H1 (cell line): ENCODE results near the gene POP5. TPM values are rescaled to one million over a fixed set of nuclear protein-coding genes. Genes with fewer than 3 reads are reported as not detected.

Source experiments
- CTCF ChIA-PET: fragments of 300-600 bp; sonication (Branson Sonifier 250); formaldehyde crosslinking; loops from one replicate; lab custom pipeline; 2021; ENCODE audit not compliant: partially characterized antibody; lab: Charles Lee
- POLR2A ChIA-PET: fragments of 300-600 bp; sonication (Branson Sonifier 250); formaldehyde crosslinking; loops from one replicate; lab custom pipeline; 2021; ENCODE audit warnings: inconsistent platforms; ENCODE audit not compliant: partially characterized antibody; lab: Charles Lee
- DNase-seq, 2 experiments: peaks; one replicate each; pipeline versions ENCODE4 v3.0.0 to v3.0.0-alpha.2; 2010 to 2022; ENCODE audit warnings: low spot score in 2 of 2, low read depth in 1 of 2, mixed read lengths in 1 of 2
- FAIRE-seq: peaks from 2 replicates; lab custom pipeline; 2011; peaks lifted over from hg19 to GRCh38; lab: Jason Lieb, UNC
- H2AFZ ChIP-seq: 2 replicates; pipeline ENCODE4 v1.8.1; 2012; ENCODE audit warnings: low read length, inconsistent platforms
- H2AK5ac ChIP-seq: 2 replicates; pipeline ENCODE4 v1.6.1; 2013; ENCODE audit warnings: low read depth, low read length
- H2BK120ac ChIP-seq: replicated peaks from 2 replicates; pipeline ENCODE3; 2013; ENCODE audit warnings: low read depth, low read length, inconsistent platforms
- H2BK12ac ChIP-seq: 2 replicates; pipeline ENCODE4 v1.6.1; 2013; ENCODE audit warnings: low read depth, low read length
- H2BK15ac ChIP-seq: 2 replicates; pipeline ENCODE4 v1.6.1; 2013; ENCODE audit warnings: low read length
- H2BK20ac ChIP-seq: 2 replicates; pipeline ENCODE4 v1.6.1; 2013; ENCODE audit warnings: low read length
- H2BK5ac ChIP-seq: 2 replicates; pipeline ENCODE4 v1.6.1; 2013; ENCODE audit warnings: low read depth, low read length
- H3K14ac ChIP-seq: 2 replicates; pipeline ENCODE4 v1.6.1; 2013; ENCODE audit warnings: inconsistent platforms; ENCODE audit not compliant: insufficient read length
- H3K18ac ChIP-seq: 2 replicates; pipeline ENCODE4 v1.6.1; 2013; ENCODE audit warnings: low read length; ENCODE audit errors: extremely low read depth
- H3K23ac ChIP-seq: 2 replicates; pipeline ENCODE4 v1.6.1; 2013; ENCODE audit warnings: inconsistent platforms; ENCODE audit not compliant: insufficient read length
- H3K23me2 ChIP-seq: 2 replicates; pipeline ENCODE4 v1.6.1; 2013; ENCODE audit warnings: low read depth, low read length
- H3K27ac ChIP-seq: 2 replicates; pipeline ENCODE4 v1.6.1; 2011; ENCODE audit warnings: low read depth, low read length, inconsistent platforms
- H3K27me3 ChIP-seq, 4 experiments: replicated peaks in 1 of 4; 1 replicate in 1 of 4; 2 replicates in 3 of 4; pipeline versions ENCODE4 v1.6.1 to v1.8.1; 2011 to 2013; ENCODE audit warnings: low read length in 3 of 4, mild to moderate bottlenecking in 3 of 4, inconsistent platforms in 2 of 4, mixed read lengths in 2 of 4, moderate library complexity in 1 of 4; ENCODE audit not compliant: control insufficient read depth in 3 of 4, insufficient read depth in 3 of 4; ENCODE audit errors: extremely low read depth in 1 of 4
- H3K36me3 ChIP-seq, 4 experiments: 2 replicates each; pipeline versions ENCODE4 v1.6.1 to v1.8.1; 2011 to 2013; ENCODE audit warnings: mild to moderate bottlenecking in 4 of 4, low read length in 3 of 4, moderate library complexity in 2 of 4, control low read depth in 1 of 4, inconsistent platforms in 1 of 4; ENCODE audit not compliant: insufficient read depth in 4 of 4, control insufficient read depth in 2 of 4
- H3K4ac ChIP-seq: replicated peaks from 2 replicates; pipeline ENCODE3; 2013; ENCODE audit warnings: low read length, low read depth, mixed read lengths, inconsistent platforms; ENCODE audit not compliant: insufficient read length
- H3K4me1 ChIP-seq, 4 experiments: replicated peaks in 1 of 4; 1 replicate in 1 of 4; 2 replicates in 3 of 4; pipeline versions ENCODE4 v1.6.1 to v1.8.1; 2011 to 2013; ENCODE audit warnings: low read length in 3 of 4, inconsistent platforms in 2 of 4, mixed read lengths in 1 of 4; ENCODE audit not compliant: insufficient read depth in 4 of 4, control insufficient read depth in 3 of 4
- H3K4me2 ChIP-seq, 2 experiments: 2 replicates each; pipeline versions ENCODE4 v1.6.1 to v1.8.1; 2011 to 2013; ENCODE audit warnings: low read depth in 2 of 2, low read length in 2 of 2, control low read depth in 1 of 2, inconsistent platforms in 1 of 2, mild to moderate bottlenecking in 1 of 2; ENCODE audit not compliant: insufficient read depth in 1 of 2
- H3K4me3 ChIP-seq, 4 experiments: fragments of 200-600, 300-600 bp in 1 of 4; sonication (generic), shearing (Covaris generic), sonication (Bioruptor Twin) in 1 of 4; 2 replicates each; pipeline versions ENCODE4 v1.5.1 to v1.8.1; 2011 to 2016; ENCODE audit warnings: low read length in 4 of 4, low read depth in 3 of 4, control low read depth in 2 of 4, inconsistent platforms in 2 of 4, mild to moderate bottlenecking in 2 of 4, mixed read lengths in 1 of 4, moderate library complexity in 1 of 4; ENCODE audit not compliant: insufficient read depth in 2 of 4; ENCODE audit errors: extremely low read depth in 1 of 4
- H3K56ac ChIP-seq: replicated peaks from 2 replicates; pipeline ENCODE3; 2013; ENCODE audit warnings: low read depth, mild to moderate bottlenecking, mixed read lengths, low read length, inconsistent platforms; ENCODE audit not compliant: insufficient read length
- H3K79me1 ChIP-seq: 2 replicates; pipeline ENCODE4 v1.6.1; 2013; ENCODE audit warnings: low read depth, low read length, control low read depth
- H3K79me2 ChIP-seq, 2 experiments: 2 replicates each; pipeline versions ENCODE4 v1.6.1 to v1.8.1; 2012 to 2013; ENCODE audit warnings: low read length in 2 of 2, mild to moderate bottlenecking in 2 of 2, inconsistent platforms in 1 of 2; ENCODE audit not compliant: insufficient read depth in 2 of 2, control insufficient read depth in 1 of 2
- H3K9ac ChIP-seq, 4 experiments: replicated peaks in 1 of 4; 1 replicate in 1 of 4; 2 replicates in 3 of 4; pipeline versions ENCODE4 v1.6.1 to v1.8.1; 2011 to 2013; ENCODE audit warnings: low read depth in 3 of 4, low read length in 3 of 4, control low read depth in 2 of 4, mild to moderate bottlenecking in 2 of 4, moderate library complexity in 2 of 4, inconsistent platforms in 1 of 4; ENCODE audit errors: extremely low read depth in 1 of 4
- H3K9me3 ChIP-seq, 2 experiments: 2 replicates each; pipeline versions ENCODE4 v1.6.1 to v1.8.1; 2012 to 2013; ENCODE audit warnings: mild to moderate bottlenecking in 2 of 2, moderate library complexity in 2 of 2, control low read depth in 1 of 2, inconsistent platforms in 1 of 2, low read depth in 1 of 2, low read length in 1 of 2, mixed read lengths in 1 of 2; ENCODE audit not compliant: insufficient read depth in 2 of 2
- H4K20me1 ChIP-seq, 2 experiments: replicated peaks in 1 of 2; 2 replicates each; pipeline versions ENCODE3 to v1.8.1; 2011 to 2013; ENCODE audit warnings: inconsistent platforms in 2 of 2, low read length in 2 of 2, mild to moderate bottlenecking in 1 of 2; ENCODE audit not compliant: insufficient read depth in 2 of 2, control insufficient read depth in 1 of 2
- H4K5ac ChIP-seq: 2 replicates; pipeline ENCODE4 v1.6.1; 2013; ENCODE audit warnings: low read length, low read depth, mixed read lengths, inconsistent platforms; ENCODE audit not compliant: insufficient read length
- H4K8ac ChIP-seq: 2 replicates; pipeline ENCODE4 v1.8.0; 2013; ENCODE audit warnings: mild to moderate bottlenecking, moderate library complexity, low read length, inconsistent platforms; ENCODE audit not compliant: insufficient read depth; ENCODE audit errors: extremely low read depth
- H4K91ac ChIP-seq: replicated peaks from 2 replicates; pipeline ENCODE3; 2013; ENCODE audit warnings: low read length, mixed read lengths, inconsistent platforms; ENCODE audit not compliant: insufficient read length
- ASH2L ChIP-seq: fragments of 200-600, 300-600 bp; sonication (generic); IDR thresholded peaks from one replicate; pipeline ENCODE4 v1.7.1; 2017; ENCODE audit warnings: low read length
- JUN ChIP-seq: IDR thresholded peaks from 2 replicates; pipeline ENCODE4 v1.6.1; 2011; ENCODE audit warnings: low read depth, mild to moderate bottlenecking, improper control_type of control experiment, low read length
- JUND ChIP-seq: IDR thresholded peaks from 2 replicates; pipeline ENCODE4 v1.6.1; 2011; ENCODE audit warnings: mild to moderate bottlenecking, improper control_type of control experiment, low read length
- MAFK ChIP-seq: IDR thresholded peaks from 2 replicates; pipeline ENCODE4 v1.6.1; 2012; ENCODE audit warnings: low read depth, mild to moderate bottlenecking, improper control_type of control experiment, low read length
- POLR2A ChIP-seq, 2 experiments: IDR thresholded peaks; 1 replicate in 1 of 2; 2 replicates in 1 of 2; pipeline ENCODE4 v1.6.1; 2011; ENCODE audit warnings: low read depth in 2 of 2, low read length in 2 of 2, mild to moderate bottlenecking in 2 of 2; ENCODE audit errors: control extremely low read depth in 1 of 2
- POU5F1 ChIP-seq: IDR thresholded peaks from 2 replicates; pipeline ENCODE4 v1.6.1; 2011; ENCODE audit warnings: low read depth, mild to moderate bottlenecking, low read length, moderate library complexity
- TAF1 ChIP-seq: IDR thresholded peaks from 2 replicates; pipeline ENCODE4 v1.6.1; 2011; ENCODE audit warnings: mild to moderate bottlenecking, low read depth, low read length
- WGBS, 2 experiments: shearing (Covaris generic) in 1 of 2; methylation state at CpG; one replicate each; pipeline versions ENCODE4 v1.1.6 to v1.1.7; 2013 to 2015; ENCODE audit warnings: low lambda C conversion rate in 2 of 2, mixed read lengths in 2 of 2, inconsistent platforms in 1 of 2, low coverage in 1 of 2, missing lambda C conversion rate in 1 of 2; ENCODE audit not compliant: insufficient replicate concordance in 2 of 2, insufficient coverage in 1 of 2, insufficient read length in 1 of 2; ENCODE audit errors: extremely low coverage in 1 of 2, missing lambda C conversion rate in 1 of 2; 5-methylcytosine and 5-hydroxymethylcytosine counted together
- polyA plus RNA-seq, 7 experiments: library from polyadenylated mRNA; depleted of rRNA in 3 of 7; stranded (reverse) in 5 of 7; unstranded in 2 of 7; fragments of >200 nt in 5 of 7; fragments of 200-250 nt in 2 of 7; gene quantifications; 1 replicate in 5 of 7; 2 replicates in 1 of 7; 4 replicates in 1 of 7; pipeline versions ENCODE4 v1.2.1 to v1.2.3, GENCODE V29; 2011 to 2013; ENCODE audit warnings: missing spikeins in 2 of 7, mixed read lengths in 2 of 7
- total RNA-seq: library from RNA; stranded (reverse); fragmentation: NEBNext Ultra II Directional; extraction: Animal tissue kit (Norgen Biotek cat#: 25700); gene quantifications from 2 replicates; pipeline ENCODE4 v1.2.1, GENCODE V29; 2021
- TF ChIP-seq, protein P1 (sequence below), 3 experiments: IDR thresholded peaks; 1 replicate in 2 of 3; 2 replicates in 1 of 3; pipeline versions ENCODE4 v1.5.1 to v1.6.1; 2011; ENCODE audit warnings: low read length in 3 of 3, mild to moderate bottlenecking in 3 of 3, inconsistent platforms in 2 of 3, low read depth in 1 of 3, moderate library complexity in 1 of 3; ENCODE audit not compliant: insufficient read depth in 1 of 3; ENCODE audit errors: control extremely low read depth in 1 of 3

Gene POP5
- total and polyA plus RNA-seq, 2 of the 8 experiments (the other 6 are each of a cell fraction or from before 2014, with no cell fraction given): 59.7 to 124 TPM

DNA sequence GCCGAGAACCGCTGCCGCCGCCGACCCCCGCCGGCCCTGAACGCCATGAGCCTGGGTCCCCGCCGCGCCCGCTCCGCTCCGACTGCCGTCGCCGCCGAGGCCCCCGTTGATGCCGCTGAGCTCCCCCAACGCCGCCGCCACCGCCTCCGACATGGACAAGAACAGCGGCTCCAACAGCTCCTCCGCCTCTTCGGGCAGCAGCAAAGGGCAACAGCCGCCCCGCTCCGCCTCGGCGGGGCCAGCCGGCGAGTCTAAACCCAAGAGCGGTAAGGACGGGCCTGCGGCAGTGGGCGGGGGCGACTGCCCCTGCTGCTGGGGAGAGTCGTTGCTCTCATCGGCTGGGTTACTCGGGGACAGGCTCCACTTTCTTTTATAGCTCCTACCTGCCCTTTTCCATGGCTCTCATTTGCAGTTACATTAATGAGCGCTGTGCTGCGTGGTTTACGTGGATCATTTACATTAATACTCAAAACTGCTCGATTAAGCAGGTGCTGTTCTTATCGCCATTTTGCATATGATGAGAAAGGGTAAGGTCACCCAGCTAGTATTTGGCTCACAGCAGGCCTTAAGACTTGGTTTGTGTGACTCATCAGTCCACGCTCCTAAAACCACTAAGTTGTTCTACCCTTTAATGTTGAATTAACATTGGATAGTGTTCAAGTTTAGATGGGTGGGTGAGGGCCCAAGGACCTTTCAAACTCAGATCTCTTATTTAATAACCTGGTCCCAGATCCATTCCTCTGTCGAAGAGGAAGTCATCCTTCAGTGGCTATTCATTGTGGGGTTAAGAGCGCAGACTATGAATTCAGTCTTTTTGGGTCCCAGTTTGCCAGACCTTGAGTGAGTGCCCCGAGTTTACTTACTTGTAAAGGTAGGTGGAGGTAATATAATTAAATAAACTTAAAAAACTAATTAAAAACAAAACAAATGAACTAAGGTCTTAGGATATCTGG lies 46.2 kb downstream of the POP5 start:
- peaks cover 12 to 19% of the 10 kb centered on the region in 2 experiments for H4K20me1 ChIP-seq
- 6% methylated on average over 39 of the region's 52 CpGs; no CpG with 5 or more reads in 1 of the 2 experiments for WGBS, 2 experiments
- no peak for FAIRE-seq
- H3K27me3 ChIP-seq: no peaks in the 10 kb centered on the region
- no peak overlapping the region for H3K4ac ChIP-seq
- ChIA-PET POLR2A (interaction anchor here (0.6 to 7.2 kb wide), 12 partner anchors 12 to 160 kb away, joined by 3 to 78 read pairs (median 4); partner anchors contain the start of genes DYNLL1 and POP5), CTCF (interaction anchor here (1.2 to 1.4 kb wide), 2 partner anchors 48 to 475 kb away, joined by 3 to 4 read pairs; no protein-coding TSS in a partner anchor)
- no peak overlapping the region for H3K14ac ChIP-seq
- peak overlapping the region; percentile 56 for H3K56ac ChIP-seq
- H4K5ac ChIP-seq: peak overlapping the region; percentile 21
- H2BK5ac ChIP-seq: 0 out of 2 replicates have a peak overlapping the region, but pooled peaks have one; percentile 20
- H2BK20ac ChIP-seq: no peak overlapping the region
- H3K27ac ChIP-seq: peak overlapping the region; percentile 66; the same call in 1 of the 2 replicates
- peaks cover 0 to 14% (median 2%) of the 10 kb centered on the region in 4 experiments; a peak in 1 of 8 replicates for H3K36me3 ChIP-seq
- H2BK120ac ChIP-seq: no peak overlapping the region
- peak overlapping the region; percentile 86 to 99 (median 93) for H3K4me3 ChIP-seq
- no peak overlapping the region for H2AK5ac ChIP-seq
- no peak overlapping the region for H4K91ac ChIP-seq
- no peak overlapping the region for H2BK12ac ChIP-seq
- H3K23me2 ChIP-seq: peaks cover 3% of the 10 kb centered on the region; the same call in 1 of the 2 replicates
- H3K9ac ChIP-seq: peak overlapping the region; percentile 73 to 93 (median 88)
- no peak overlapping the region for H2BK15ac ChIP-seq
- no peak overlapping the region for H3K18ac ChIP-seq
- peak in 1 of 2 experiments; percentile 78 for DNase-seq
- H3K9me3 ChIP-seq: no peaks in the 10 kb centered on the region; a peak in 1 of 4 replicates
- peaks cover 4% of the 10 kb centered on the region; the same call in 1 of the 2 replicates for H3K79me1 ChIP-seq
- H4K8ac ChIP-seq: peak overlapping the region; percentile 96
- H2AFZ ChIP-seq: no peak overlapping the region; the same call in 1 of the 2 replicates
- H3K4me2 ChIP-seq: peak overlapping the region; percentile 73 to 91
- peaks cover 3 to 10% (median 6%) of the 10 kb centered on the region in 4 experiments; a peak in 5 of 7 replicates for H3K4me1 ChIP-seq
- no peak overlapping the region for H3K23ac ChIP-seq
- H3K79me2 ChIP-seq: peaks cover 22 to 54% of the 10 kb centered on the region in 2 experiments
- TF ChIP-seq ASH2L (peak; percentile 72), JUN (no peak), MAFK (no peak), POLR2A (IDR thresholded peaks at IDR 0.05; ENCODE audit: control extremely low read depth in 1 of 2, low read depth in 2 of 2, low read length in 2 of 2) (peak in 1 of 2 experiments; percentile 42; a peak in 1 of 3 replicates), POU5F1 (no peak), JUND (peak; percentile 36; the same call in 1 of the 2 replicates), TAF1 (no peak)
- TF ChIP-seq, protein P1, sequence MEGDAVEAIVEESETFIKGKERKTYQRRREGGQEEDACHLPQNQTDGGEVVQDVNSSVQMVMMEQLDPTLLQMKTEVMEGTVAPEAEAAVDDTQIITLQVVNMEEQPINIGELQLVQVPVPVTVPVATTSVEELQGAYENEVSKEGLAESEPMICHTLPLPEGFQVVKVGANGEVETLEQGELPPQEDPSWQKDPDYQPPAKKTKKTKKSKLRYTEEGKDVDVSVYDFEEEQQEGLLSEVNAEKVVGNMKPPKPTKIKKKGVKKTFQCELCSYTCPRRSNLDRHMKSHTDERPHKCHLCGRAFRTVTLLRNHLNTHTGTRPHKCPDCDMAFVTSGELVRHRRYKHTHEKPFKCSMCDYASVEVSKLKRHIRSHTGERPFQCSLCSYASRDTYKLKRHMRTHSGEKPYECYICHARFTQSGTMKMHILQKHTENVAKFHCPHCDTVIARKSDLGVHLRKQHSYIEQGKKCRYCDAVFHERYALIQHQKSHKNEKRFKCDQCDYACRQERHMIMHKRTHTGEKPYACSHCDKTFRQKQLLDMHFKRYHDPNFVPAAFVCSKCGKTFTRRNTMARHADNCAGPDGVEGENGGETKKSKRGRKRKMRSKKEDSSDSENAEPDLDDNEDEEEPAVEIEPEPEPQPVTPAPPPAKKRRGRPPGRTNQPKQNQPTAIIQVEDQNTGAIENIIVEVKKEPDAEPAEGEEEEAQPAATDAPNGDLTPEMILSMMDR (IDR thresholded peaks at IDR 0.05; ENCODE audit: control extremely low read depth in 1 of 3, insufficient read depth in 1 of 3, low read depth in 1 of 3, low read length in 3 of 3): peak in 2 of 3 experiments; percentile 9 to 26; a peak in 3 of 4 replicates
